ENCODE data around the gene CD302.
"Not testable (repeated sequence)": the region's sequence is repeated elsewhere in the genome, so short reads cannot be mapped to it uniquely, and the experiment has no call there.

The CD302 gene

GRCh38 chr2:159792599-159792998 is 5.4 kb downstream of the CD302 start:
- DNase-seq: no peak

- no peak for DNase-seq
Observed at GRCh38 chr2:159792036-159792435, 6.0 kb downstream of the CD302 start.

GRCh38 chr2:159790323-159790722 is 7.7 kb downstream of the CD302 start:
- DNase-seq: no peak

GRCh38 chr2:159788253-159788652 is 9.8 kb downstream of the CD302 start:
- DNase-seq: no peak

- DNase-seq: not testable (repeated sequence)
Observed at GRCh38 chr2:159787647-159788046, 10.4 kb downstream of the CD302 start.

GRCh38 chr2:159786938-159787337 is 11.1 kb downstream of the CD302 start:
- DNase-seq: no peak

- DNase-seq: no peak
Observed at GRCh38 chr2:159785195-159785594, 12.8 kb downstream of the CD302 start.

GRCh38 chr2:159784744-159785143 is 13.3 kb downstream of the CD302 start:
- not testable (repeated sequence) for DNase-seq

GRCh38 chr2:159783556-159783955 is 14.5 kb downstream of the CD302 start:
- DNase-seq: no peak

- DNase-seq: no peak
Observed at GRCh38 chr2:159776321-159776720, 21.7 kb downstream of the CD302 start.

- no peak for DNase-seq
Observed at GRCh38 chr2:159775021-159775420, 23.0 kb downstream of the CD302 start.

GRCh38 chr2:159774370-159774990 is 23.5 kb downstream of the CD302 start:
- DNase-seq: no peak

GRCh38 chr2:159773886-159774285 is 24.1 kb downstream of the CD302 start:
- no peak for DNase-seq

- no peak for DNase-seq
Observed at GRCh38 chr2:159773426-159773825, 24.6 kb downstream of the CD302 start.

GRCh38 chr2:159769147-159769546 is 28.9 kb downstream of the CD302 start:
- no peak for DNase-seq

GRCh38 chr2:159762075-159762474 is 35.9 kb downstream of the CD302 start:
- no peak for DNase-seq

GRCh38 chr2:159760326-159760725 is 37.7 kb downstream of the CD302 start:
- DNase-seq: no peak

GRCh38 chr2:159759577-159759976 is 38.4 kb downstream of the CD302 start:
- DNase-seq: no peak

- DNase-seq: no peak
Observed at GRCh38 chr2:159758686-159759085, 39.3 kb downstream of the CD302 start.

GRCh38 chr2:159758239-159758638 is 39.8 kb downstream of the CD302 start:
- DNase-seq: no peak

GRCh38 chr2:159755788-159756187 is 42.2 kb downstream of the CD302 start:
- DNase-seq: no peak

GRCh38 chr2:159755014-159755413 is 43.0 kb downstream of the CD302 start:
- no peak for DNase-seq

- DNase-seq: no peak
Observed at GRCh38 chr2:159753797-159754196, 44.2 kb downstream of the CD302 start.

GRCh38 chr2:159750873-159751272 is 47.1 kb downstream of the CD302 start:
- no peak for DNase-seq

GRCh38 chr2:159748089-159748488 is 49.9 kb downstream of the CD302 start:
- no peak for DNase-seq

- not testable (repeated sequence) for DNase-seq
Observed at GRCh38 chr2:159745237-159745636, 52.8 kb downstream of the CD302 start.

Data from NCI-H1092 (cell line).